NT2/D1 (cell line): ENCODE measurements around the gene INPP5B.

Source experiments
- SUZ12 ChIP-seq: IDR thresholded peaks from 2 replicates; pipeline ENCODE4 v1.6.1; 2011; ENCODE audit not compliant: insufficient read length, insufficient read depth; ENCODE audit errors: extremely low read depth
- YY1 ChIP-seq: IDR thresholded peaks from 2 replicates; pipeline ENCODE4 v1.6.1; 2011; ENCODE audit not compliant: insufficient read length, insufficient read depth

GRCh38 chr1:37822906-37823815, 123.7 kb downstream of the INPP5B start:
- no peak for TF ChIP-seq SUZ12
- no peak for TF ChIP-seq YY1
